DOHH2 (cell line): ENCODE measurements around the gene CIB1.

ENCODE experiments used
- CTCF ChIP-seq: fragments of 200-600 bp; sonication (generic); IDR thresholded peaks from one replicate; pipeline ENCODE4 v1.5.1; 2014; ENCODE audit warnings: antibody characterized with exemption, mild to moderate bottlenecking, low read depth, low read length; ENCODE audit not compliant: poor library complexity, severe bottlenecking
- EZH2phosphoT487 ChIP-seq: fragments of 200-600 bp; sonication (generic); IDR thresholded peaks from 2 replicates; pipeline ENCODE4 v1.6.1; 2017; ENCODE audit warnings: borderline replicate concordance, mild to moderate bottlenecking, antibody characterized with exemption, low read length, moderate library complexity, mixed read lengths

- TF ChIP-seq CTCF (no peak), EZH2phosphoT487 (no peak)
These were observed 3.7 kb downstream of the CIB1 start for GRCh38 chr15:90230071-90230494.
